Tongue (tissue), 2 donors: ENCODE data around the gene TMEM72. TPM values are rescaled to one million over a fixed set of nuclear protein-coding genes. Genes with fewer than 3 reads are reported as not detected.

Experiments
- DNase-seq: peaks from one replicate; pipeline ENCODE4 v3.0.0-alpha.2; 2015
- total RNA-seq: library from RNA; depleted of rRNA; stranded (reverse); fragments of >200 nt; gene quantifications from one replicate; pipeline ENCODE4 v1.2.3, GENCODE V29; 2014

TMEM72 gene
- total RNA-seq, 1 donor from 2014 or later: 0.41 TPM

GRCh38 chr10:44921061-44921460 is 9.9 kb downstream of the TMEM72 start:
- no peak for DNase-seq

DNA sequence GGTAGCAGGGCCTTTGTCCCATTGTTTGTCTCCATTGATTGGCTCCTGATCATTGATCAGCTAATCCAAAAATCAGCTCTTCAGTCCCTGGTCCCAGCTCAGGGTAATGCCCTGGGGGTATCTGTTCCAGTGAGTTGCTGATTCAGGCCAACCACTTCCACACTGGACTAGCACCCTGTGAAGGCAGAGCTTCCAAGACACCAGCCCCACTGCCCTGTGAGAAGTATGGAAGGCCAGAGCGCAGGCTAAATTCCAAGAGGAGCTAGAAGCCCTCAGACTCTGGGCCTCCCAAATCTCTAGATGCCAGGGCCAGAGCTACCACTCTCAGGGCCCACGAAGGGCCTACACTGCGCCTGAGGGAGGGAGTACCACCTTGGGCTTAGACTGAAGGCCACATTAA is 10.4 kb downstream of the TMEM72 start:
- DNase-seq: no peak

GRCh38 chr10:44922021-44922420 is 10.9 kb downstream of the TMEM72 start:
- no peak for DNase-seq

GRCh38 chr10:44922796-44923545 is 11.8 kb downstream of the TMEM72 start:
- DNase-seq: no peak

GRCh38 chr10:44923611-44924010 is 12.5 kb downstream of the TMEM72 start:
- no peak for DNase-seq

- DNase-seq: no peak
These were observed 13.3 kb downstream of the TMEM72 start for GRCh38 chr10:44924261-44925040.

GRCh38 chr10:44925224-44925623 is 14.1 kb downstream of the TMEM72 start:
- peak; percentile 74 for DNase-seq

DNA sequence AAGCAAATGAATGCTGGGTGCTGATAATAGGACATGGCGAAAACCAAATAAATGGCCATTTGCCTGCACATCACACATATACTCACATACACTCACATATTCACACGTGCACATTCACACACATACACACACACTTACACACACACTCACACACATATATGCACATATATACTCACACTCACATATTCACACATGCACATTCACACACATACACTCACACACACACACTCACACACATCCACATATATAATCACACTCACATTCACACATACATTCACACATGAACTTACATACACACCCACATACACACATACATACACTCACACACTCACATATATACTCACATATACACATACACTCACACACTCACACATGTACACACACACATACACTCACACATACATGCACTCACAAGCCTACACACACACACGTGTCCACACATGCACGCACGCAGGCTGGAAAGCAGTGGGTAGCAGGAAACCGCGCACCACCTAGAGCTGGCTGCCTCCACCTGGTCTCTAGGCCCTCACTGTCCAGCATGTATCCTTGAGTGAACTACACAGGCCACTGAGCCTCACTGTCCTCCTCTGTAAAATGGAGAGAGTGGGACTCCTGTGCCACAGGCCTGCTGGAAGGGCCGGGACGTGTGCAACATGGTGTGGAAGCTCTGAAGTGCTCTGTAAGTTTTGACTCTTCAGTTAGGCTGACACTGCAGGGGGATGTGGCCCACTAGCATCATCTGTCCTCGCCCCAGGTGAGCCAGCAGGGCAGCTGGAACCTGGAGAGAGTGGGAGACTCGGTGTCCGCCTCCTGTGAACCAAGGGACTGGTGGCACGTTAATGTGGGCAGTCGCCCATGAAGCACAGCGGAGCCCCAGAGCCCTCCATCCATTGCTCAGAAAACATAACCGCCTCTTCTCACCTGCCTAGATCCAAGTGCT is 14.9 kb downstream of the TMEM72 start:
- DNase-seq: no peak

GRCh38 chr10:44926751-44927351 is 15.7 kb downstream of the TMEM72 start:
- no peak for DNase-seq

DNA sequence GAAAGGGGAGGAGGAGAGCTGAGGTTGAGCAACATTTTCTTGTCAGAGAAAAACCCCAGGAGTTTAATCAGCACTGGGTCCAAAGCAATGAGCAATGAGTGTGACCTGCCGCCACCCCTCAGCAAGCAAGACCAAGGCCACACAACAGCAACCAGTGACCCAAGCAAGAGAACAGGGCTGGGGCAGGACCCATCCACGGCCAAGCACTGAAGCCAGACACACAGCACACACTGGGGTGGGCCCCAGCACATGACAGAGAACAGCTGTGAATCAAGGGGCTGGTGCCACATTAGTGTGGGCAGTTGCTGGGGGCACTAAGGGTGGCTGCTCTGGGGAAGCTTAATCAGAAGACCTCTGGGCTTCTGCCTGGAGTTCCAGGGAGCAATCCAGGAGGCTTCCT is 16.2 kb downstream of the TMEM72 start:
- DNase-seq: peak; percentile 45

DNA sequence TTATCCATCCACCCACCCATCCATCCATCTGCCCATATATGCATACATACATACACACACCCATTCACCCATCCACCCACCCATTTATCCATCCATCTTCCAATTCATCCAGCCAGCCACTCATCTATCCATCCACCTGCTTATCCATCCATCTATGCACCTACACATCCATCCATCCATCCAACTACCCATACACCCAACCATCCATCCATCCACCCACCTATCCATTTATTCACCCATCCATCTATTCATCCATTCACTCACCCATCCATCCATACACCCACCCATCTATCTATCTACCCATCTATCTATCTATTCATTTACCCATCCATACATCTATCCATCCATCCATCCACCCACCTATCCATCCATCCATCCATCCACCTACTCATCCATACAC is 17.3 kb downstream of the TMEM72 start:
- no peak for DNase-seq

GRCh38 chr10:44929356-44930255 is 18.5 kb downstream of the TMEM72 start:
- DNase-seq: no peak

- no peak for DNase-seq
These were observed 19.9 kb downstream of the TMEM72 start for GRCh38 chr10:44930904-44931620.

- DNase-seq: no peak
These were observed 20.7 kb downstream of the TMEM72 start for GRCh38 chr10:44931621-44932516.

DNA sequence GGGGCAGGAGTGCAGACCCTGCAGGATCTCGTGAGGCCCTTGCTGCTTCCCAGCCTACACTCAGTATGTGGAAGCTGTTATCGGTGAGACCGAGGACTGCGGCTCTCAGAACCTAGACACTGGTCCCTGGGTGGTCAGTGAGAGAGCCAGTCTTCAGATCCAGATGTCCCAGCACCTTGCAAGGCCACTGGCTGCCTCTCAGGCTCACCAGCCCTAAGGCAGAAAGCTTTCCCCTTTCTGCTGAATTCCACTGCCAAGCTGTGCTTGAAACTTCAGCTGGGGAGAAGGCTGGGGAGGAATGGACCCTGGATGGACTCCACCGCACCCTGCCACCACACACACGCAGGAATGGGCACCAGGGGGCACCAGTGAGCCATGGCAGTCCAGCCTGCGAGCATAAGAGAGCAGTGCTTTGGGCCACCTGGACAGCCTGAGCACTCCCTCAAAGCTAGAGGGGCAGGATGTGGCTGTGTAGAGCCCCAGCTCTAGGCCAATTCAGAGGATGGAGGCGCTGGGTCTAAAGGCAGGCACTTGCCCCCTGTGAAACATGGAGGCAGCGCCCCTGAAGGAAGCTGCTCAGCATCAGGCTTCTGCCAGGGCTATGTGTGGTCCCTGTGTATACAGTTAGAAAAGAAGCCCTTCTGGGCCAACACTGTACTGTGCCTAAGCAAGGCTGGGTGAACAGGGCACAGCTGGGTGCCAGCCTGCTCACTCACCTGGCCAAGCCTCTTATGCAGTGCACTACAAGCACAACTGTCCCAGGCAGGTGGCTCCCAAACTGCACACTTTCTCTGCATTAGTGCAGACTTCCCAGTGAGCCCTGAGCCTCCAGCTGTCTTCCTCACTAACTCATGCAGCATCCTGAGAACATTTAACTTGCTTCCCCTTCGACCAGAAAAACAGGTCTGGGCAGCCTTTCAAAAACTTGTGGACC is 21.6 kb downstream of the TMEM72 start:
- peak; percentile 93 for DNase-seq

- no peak for DNase-seq
These were observed 22.5 kb downstream of the TMEM72 start for GRCh38 chr10:44933451-44934321.
